HCT116 (cell line): ENCODE results near the gene RARS1.

ENCODE experiments used
- CEBPB ChIP-seq: IDR thresholded peaks from 2 replicates; pipeline ENCODE4 v1.6.1; 2012; ENCODE audit warnings: low read depth
- CTCF ChIP-seq, 3 experiments: fragments of 200-600 bp in 1 of 3; sonication (generic) in 1 of 3; IDR thresholded peaks in 2 of 3; conservative IDR thresholded peaks in 1 of 3; 2 replicates each; pipeline ENCODE4 v1.5.1; 2012 to 2017; ENCODE audit warnings: low read depth in 2 of 3, low read length in 2 of 3, antibody characterized with exemption in 1 of 3, borderline replicate concordance in 1 of 3, control low read depth in 1 of 3, mild to moderate bottlenecking in 1 of 3, mixed read lengths in 1 of 3, mixed run types in 1 of 3, moderate library complexity in 1 of 3; ENCODE audit not compliant: insufficient read depth in 1 of 3
- EGR1 ChIP-seq: IDR thresholded peaks from 2 replicates; pipeline ENCODE4 v1.6.1; 2012; ENCODE audit warnings: low read depth
- EZH2 ChIP-seq: fragments of 200-600 bp; sonication (generic); IDR thresholded peaks from 2 replicates; pipeline ENCODE4 v1.6.1; 2017; ENCODE audit warnings: antibody characterized with exemption, mixed run types
- EZH2phosphoT487 ChIP-seq: fragments of 200-600 bp; IDR thresholded peaks from 2 replicates; pipeline ENCODE4 v1.6.1; 2018; ENCODE audit warnings: antibody characterized with exemption, borderline replicate concordance
- JUND ChIP-seq: IDR thresholded peaks from 2 replicates; pipeline ENCODE4 v1.6.1; 2012
- MAX ChIP-seq: IDR thresholded peaks from 2 replicates; pipeline ENCODE4 v1.6.1; 2012
- POLR2A ChIP-seq: IDR thresholded peaks from 2 replicates; pipeline ENCODE4 v1.7.0; 2011; ENCODE audit warnings: borderline replicate concordance; ENCODE audit not compliant: insufficient read depth, insufficient read length; ENCODE audit errors: extremely low read depth
- POLR2AphosphoS5 ChIP-seq: IDR thresholded peaks from 2 replicates; pipeline ENCODE4 v1.6.1; 2011; ENCODE audit warnings: mild to moderate bottlenecking, low read depth, low read length, moderate library complexity
- RAD21 ChIP-seq: IDR thresholded peaks from 2 replicates; pipeline ENCODE4 v1.6.1; 2012; ENCODE audit warnings: low read depth, mild to moderate bottlenecking
- REST ChIP-seq: IDR thresholded peaks from 2 replicates; pipeline ENCODE4 v1.6.1; 2012; ENCODE audit warnings: low read depth
- YY1 ChIP-seq: IDR thresholded peaks from 2 replicates; pipeline ENCODE4 v1.6.1; 2011; ENCODE audit warnings: low read length, low read depth, moderate library complexity, mild to moderate bottlenecking; ENCODE audit not compliant: insufficient replicate concordance; ENCODE audit errors: extremely low read depth
- ZNF274 ChIP-seq: fragments of 200-500 bp; sonication (Bioruptor generic); IDR thresholded peaks from 2 replicates; pipeline ENCODE4 v1.6.1; 2014; ENCODE audit warnings: mild to moderate bottlenecking, low read depth, low read length, inconsistent platforms

GRCh38 chr5:168537176-168537575, 50.9 kb downstream of the RARS1 start:
- TF ChIP-seq CTCF (IDR thresholded peaks at IDR 0.05 in 2 of 3, conservative IDR thresholded peaks at IDR 0.05 in 1 of 3; ENCODE audit: borderline replicate concordance in 1 of 3, insufficient read depth in 1 of 3, low read depth in 2 of 3, low read length in 2 of 3), result no peak
- no peak for TF ChIP-seq REST
- TF ChIP-seq CEBPB, result no peak
- TF ChIP-seq MAX, result no peak
- TF ChIP-seq POLR2AphosphoS5, result no peak
- TF ChIP-seq POLR2A, result no peak
- no peak for TF ChIP-seq YY1
- TF ChIP-seq RAD21, result no peak
- TF ChIP-seq EZH2phosphoT487, result no peak
- TF ChIP-seq JUND, result no peak
- TF ChIP-seq EZH2, result no peak
- no peak for TF ChIP-seq EGR1
- no peak for TF ChIP-seq ZNF274
